Tibial artery (tissue), 4 donors: Measurements from ENCODE around the gene UMODL1.

Experiments used
- DNase-seq, 2 donors: peaks; one replicate each; pipeline ENCODE4 v3.0.0-alpha.2; 2019
- H3K27ac ChIP-seq, 2 donors: fragments of 200-600 bp; sonication (generic) in 1 of 2; 1 replicate in 1 of 2; 2 replicates in 1 of 2; pipeline ENCODE4 v1.5.1; 2018 to 2019; ENCODE audit warnings: mild to moderate bottlenecking in 1 of 2
- H3K27me3 ChIP-seq, 2 donors: fragments of 200-600 bp; sonication (generic) in 1 of 2; one replicate each; pipeline versions ENCODE4 v1.5.1 to v1.6.0; 2016 to 2019
- H3K36me3 ChIP-seq, 3 donors: fragments of 200-600 bp; sonication (generic) in 2 of 3; one replicate each; pipeline ENCODE4 v1.5.1; 2016 to 2019; ENCODE audit warnings: mild to moderate bottlenecking in 2 of 3
- H3K4me1 ChIP-seq, 4 donors: fragments of 200-600 bp; sonication (generic) in 2 of 4; 1 replicate in 3 of 4; 2 replicates in 1 of 4; pipeline ENCODE4 v1.5.1; 2016 to 2019
- H3K4me3 ChIP-seq, 2 donors: fragments of 200-600 bp; sonication (generic) in 1 of 2; 1 replicate in 1 of 2; 2 replicates in 1 of 2; pipeline ENCODE4 v1.5.1; 2018 to 2019; ENCODE audit warnings: mild to moderate bottlenecking in 2 of 2
- H3K9me3 ChIP-seq, 3 donors: fragments of 200-600 bp; sonication (generic) in 1 of 3; one replicate each; pipeline ENCODE4 v1.5.1; 2016 to 2019
- intact Hi-C: fragments of 100-400 bp; cut with DNase I; formaldehyde crosslinking; loops from one replicate; pipeline ENCODE4 v1.15.0; 2023; ENCODE audit warnings: low total_unique reads
- TF ChIP-seq, protein P1 (sequence below), 2 experiments: fragments of 200-600 bp in 1 of 2; fragments of 450-650 bp in 1 of 2; IDR thresholded peaks; one replicate each; pipeline ENCODE4 v1.5.1; 2017 to 2019; ENCODE audit warnings: antibody characterized with exemption in 2 of 2, mild to moderate bottlenecking in 1 of 2, moderate library complexity in 1 of 2

Gene UMODL1

DNA sequence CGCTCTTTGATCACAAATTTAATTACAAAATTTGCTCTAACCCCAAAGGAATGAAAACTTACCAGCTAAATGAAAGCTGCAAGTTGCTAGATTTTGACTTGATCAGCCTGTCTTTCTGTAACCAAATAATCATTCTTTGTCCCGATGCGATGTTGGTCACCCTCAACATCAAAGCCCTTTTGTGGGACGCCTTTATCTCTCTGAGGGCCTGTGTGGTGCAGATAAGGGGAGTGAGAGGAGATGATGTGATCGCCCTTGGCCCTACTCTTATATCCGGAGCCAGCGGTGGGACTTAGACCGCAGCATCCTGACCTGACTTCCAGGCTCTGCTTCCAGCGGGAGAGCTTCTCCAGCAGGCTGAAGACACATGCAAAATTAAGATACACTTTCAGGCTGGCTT, 19.3 kb upstream of the UMODL1 start:
- H3K4me3 ChIP-seq, result no peak overlapping the region
- H3K36me3 ChIP-seq, result no peaks in the 10 kb centered on the region
- no peaks in the 10 kb centered on the region for H3K27me3 ChIP-seq
- H3K27ac ChIP-seq, result no peak overlapping the region
- DNase-seq, result no peak
- peaks cover 0 to 25% (median 19%) of the 10 kb centered on the region in 4 donors for H3K4me1 ChIP-seq
- TF ChIP-seq, protein P1, sequence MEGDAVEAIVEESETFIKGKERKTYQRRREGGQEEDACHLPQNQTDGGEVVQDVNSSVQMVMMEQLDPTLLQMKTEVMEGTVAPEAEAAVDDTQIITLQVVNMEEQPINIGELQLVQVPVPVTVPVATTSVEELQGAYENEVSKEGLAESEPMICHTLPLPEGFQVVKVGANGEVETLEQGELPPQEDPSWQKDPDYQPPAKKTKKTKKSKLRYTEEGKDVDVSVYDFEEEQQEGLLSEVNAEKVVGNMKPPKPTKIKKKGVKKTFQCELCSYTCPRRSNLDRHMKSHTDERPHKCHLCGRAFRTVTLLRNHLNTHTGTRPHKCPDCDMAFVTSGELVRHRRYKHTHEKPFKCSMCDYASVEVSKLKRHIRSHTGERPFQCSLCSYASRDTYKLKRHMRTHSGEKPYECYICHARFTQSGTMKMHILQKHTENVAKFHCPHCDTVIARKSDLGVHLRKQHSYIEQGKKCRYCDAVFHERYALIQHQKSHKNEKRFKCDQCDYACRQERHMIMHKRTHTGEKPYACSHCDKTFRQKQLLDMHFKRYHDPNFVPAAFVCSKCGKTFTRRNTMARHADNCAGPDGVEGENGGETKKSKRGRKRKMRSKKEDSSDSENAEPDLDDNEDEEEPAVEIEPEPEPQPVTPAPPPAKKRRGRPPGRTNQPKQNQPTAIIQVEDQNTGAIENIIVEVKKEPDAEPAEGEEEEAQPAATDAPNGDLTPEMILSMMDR (IDR thresholded peaks at IDR 0.05), result no peak
- intact Hi-C loops, result no loop called here
- no peaks in the 10 kb centered on the region for H3K9me3 ChIP-seq

DNA sequence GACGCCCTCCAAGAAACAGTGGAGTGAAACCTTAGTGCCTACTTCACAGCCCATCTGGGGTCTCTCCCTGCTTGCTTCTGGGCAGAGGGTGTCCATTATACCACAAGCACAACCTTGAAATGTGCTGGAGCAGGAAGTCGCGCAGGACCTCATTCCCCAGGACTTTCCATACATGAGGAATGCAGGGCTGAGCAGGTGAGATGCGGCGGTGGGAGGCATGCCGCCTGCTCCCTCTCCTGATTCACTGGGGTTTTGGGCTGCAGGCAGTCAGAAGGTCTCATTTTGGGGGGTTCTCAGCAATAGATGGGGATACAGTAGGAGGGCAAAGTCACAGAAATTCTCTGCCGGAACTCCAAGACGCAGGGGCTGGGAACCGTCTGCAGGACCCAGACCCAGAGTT, 15.7 kb upstream of the UMODL1 start:
- Histone ChIP-seq H3K27me3 (no peaks in the 10 kb centered on the region), H3K4me1 (peaks cover 0 to 36% (median 29%) of the 10 kb centered on the region in 4 donors), H3K36me3 (no peaks in the 10 kb centered on the region), H3K4me3 (no peak overlapping the region), H3K9me3 (no peaks in the 10 kb centered on the region), H3K27ac (no peak overlapping the region)
- intact Hi-C loops, result no loop called here
- TF ChIP-seq, protein P1 (IDR thresholded peaks at IDR 0.05), result no peak
- no peak for DNase-seq

DNA sequence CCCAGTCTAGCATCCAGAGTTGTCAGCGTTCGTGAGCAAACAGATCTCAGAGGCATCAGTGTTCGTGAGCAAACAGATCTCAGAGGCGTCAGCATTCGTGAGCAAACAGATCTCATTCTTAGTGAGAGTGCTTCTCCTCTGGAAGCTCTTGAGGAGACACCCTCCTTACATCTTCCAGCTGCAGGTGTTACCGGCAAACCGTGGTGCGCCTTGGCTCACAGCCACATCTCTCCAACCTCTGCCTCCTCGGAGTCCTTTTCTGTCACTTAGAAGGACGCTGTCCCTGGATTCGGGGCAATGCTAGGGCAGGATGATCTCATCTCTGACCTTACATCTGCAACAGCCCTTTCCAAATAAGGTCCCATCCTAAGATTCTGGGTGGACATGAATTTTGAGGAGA, 14.6 kb upstream of the UMODL1 start:
- TF ChIP-seq, protein P1 (IDR thresholded peaks at IDR 0.05), result no peak
- Histone ChIP-seq H3K27ac (peak overlapping the region; percentile 54 to 58), H3K27me3 (no peaks in the 10 kb centered on the region), H3K36me3 (no peaks in the 10 kb centered on the region), H3K4me1 (peaks cover 0 to 36% (median 29%) of the 10 kb centered on the region in 4 donors), H3K4me3 (no peak overlapping the region), H3K9me3 (no peaks in the 10 kb centered on the region)
- no peak for DNase-seq
- intact Hi-C loops, result no loop called here

DNA sequence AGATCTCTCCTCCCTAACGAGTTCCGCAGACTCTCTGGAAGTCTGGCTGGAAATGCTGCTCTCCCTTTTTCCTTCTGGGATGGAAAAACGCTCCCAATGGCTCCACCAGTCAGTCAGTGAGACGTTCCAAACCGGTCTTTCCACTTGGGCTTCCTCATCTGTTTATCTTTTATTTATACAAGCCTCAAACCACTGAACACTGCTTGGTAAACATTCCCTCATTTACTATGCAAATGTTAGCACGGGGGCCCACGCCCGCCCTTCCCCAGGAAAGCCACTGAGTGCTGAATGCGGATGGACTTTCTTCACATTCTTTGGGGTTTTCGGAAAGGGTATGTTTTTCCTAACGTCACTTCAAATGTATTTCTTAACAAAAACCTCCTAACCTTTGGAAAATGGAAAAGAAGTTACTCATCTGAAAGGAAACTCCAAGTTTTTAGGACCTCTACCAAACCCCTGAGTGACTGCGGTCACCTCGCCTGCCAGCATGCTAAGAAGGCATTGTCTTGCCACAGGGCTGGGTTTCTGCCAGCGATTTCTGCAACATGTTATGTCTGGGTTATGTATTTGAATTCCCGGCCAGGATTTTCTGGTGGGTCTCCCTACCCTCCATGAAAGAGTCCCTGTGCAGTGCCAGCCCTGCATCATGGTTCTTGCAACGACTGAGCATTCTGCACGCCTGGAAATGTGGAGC, 14.0 kb upstream of the UMODL1 start:
- intact Hi-C loops, result no loop called here
- peak; percentile 54 to 82 for DNase-seq
- no peaks in the 10 kb centered on the region for H3K36me3 ChIP-seq
- H3K4me3 ChIP-seq, result no peak overlapping the region
- H3K27ac ChIP-seq, result peak overlapping the region; percentile 54 to 58
- H3K27me3 ChIP-seq, result no peaks in the 10 kb centered on the region
- TF ChIP-seq, protein P1 (IDR thresholded peaks at IDR 0.05), result no peak
- H3K4me1 ChIP-seq, result peaks cover 0 to 36% (median 29%) of the 10 kb centered on the region in 4 donors
- H3K9me3 ChIP-seq, result no peaks in the 10 kb centered on the region

DNA sequence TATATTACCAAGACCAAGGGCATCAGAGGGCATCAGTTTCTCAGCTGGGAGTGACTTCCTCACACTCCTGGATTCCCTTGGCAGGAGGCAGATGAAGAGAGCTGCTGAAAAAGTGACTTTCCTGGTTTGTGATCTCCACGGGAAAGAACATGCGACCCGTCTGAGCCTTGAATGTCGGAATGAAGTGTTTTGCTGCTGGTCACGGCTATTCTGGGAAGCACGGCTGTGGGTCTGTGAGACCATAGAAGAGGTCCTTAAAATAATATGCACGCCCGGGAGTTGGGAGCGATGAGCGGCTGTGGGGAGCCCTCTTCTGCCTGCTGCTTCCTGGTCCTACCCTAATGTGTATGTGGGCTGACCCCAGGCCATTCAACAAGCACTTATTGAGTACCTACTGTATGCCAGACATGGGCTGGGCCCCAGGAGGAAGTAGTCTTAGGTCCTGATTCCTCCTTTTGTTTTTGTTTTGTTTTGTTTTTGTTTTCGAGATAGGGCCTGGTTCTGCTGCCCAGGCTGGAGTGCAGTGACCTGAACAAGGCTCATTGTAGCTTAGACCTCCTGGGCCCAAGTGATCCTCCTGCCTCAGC, 13.2 kb upstream of the UMODL1 start:
- no peaks in the 10 kb centered on the region for H3K9me3 ChIP-seq
- TF ChIP-seq, protein P1 (IDR thresholded peaks at IDR 0.05), result no peak
- no peak for DNase-seq
- intact Hi-C loops, result no loop called here
- H3K27me3 ChIP-seq, result no peaks in the 10 kb centered on the region
- H3K4me1 ChIP-seq, result peaks cover 0 to 36% (median 29%) of the 10 kb centered on the region in 4 donors
- peak overlapping the region; percentile 54 to 58 for H3K27ac ChIP-seq
- no peaks in the 10 kb centered on the region for H3K36me3 ChIP-seq
- no peak overlapping the region for H3K4me3 ChIP-seq
